ENCODE results near the gene ARHGEF26.

DNA sequence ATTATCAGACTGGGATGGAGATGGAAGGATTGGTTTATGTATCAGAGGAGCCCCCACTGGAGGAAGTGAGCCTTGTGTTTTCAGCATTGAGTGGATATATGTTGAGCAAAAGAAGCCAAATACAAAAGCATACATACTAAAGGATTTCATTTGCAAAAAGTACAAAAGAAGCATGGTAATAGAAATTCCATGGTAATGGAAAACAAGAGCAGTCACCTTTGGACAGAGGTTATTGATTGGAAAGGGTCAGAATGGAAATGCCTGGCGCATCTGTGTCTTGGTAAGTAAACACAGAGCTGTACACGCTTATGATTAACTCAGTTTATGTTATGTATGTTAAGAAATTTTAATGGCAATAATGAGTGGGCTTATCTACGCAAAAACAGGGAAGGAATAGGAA, 130.4 kb downstream of the ARHGEF26 start:
- TF ChIP-seq, protein P1, sequence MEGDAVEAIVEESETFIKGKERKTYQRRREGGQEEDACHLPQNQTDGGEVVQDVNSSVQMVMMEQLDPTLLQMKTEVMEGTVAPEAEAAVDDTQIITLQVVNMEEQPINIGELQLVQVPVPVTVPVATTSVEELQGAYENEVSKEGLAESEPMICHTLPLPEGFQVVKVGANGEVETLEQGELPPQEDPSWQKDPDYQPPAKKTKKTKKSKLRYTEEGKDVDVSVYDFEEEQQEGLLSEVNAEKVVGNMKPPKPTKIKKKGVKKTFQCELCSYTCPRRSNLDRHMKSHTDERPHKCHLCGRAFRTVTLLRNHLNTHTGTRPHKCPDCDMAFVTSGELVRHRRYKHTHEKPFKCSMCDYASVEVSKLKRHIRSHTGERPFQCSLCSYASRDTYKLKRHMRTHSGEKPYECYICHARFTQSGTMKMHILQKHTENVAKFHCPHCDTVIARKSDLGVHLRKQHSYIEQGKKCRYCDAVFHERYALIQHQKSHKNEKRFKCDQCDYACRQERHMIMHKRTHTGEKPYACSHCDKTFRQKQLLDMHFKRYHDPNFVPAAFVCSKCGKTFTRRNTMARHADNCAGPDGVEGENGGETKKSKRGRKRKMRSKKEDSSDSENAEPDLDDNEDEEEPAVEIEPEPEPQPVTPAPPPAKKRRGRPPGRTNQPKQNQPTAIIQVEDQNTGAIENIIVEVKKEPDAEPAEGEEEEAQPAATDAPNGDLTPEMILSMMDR (IDR thresholded peaks at IDR 0.05; ENCODE audit: low read length): no peak
- no peak for TF ChIP-seq EZH2 (IDR thresholded peaks at IDR 0.05; ENCODE audit: borderline replicate concordance, low read length)

Measured in OCI-LY1 (cell line).